Fibroblast of lung (primary cell): ENCODE data around the gene HS3ST3A1. TPM values are rescaled to one million over a fixed set of nuclear protein-coding genes. Genes with fewer than 3 reads are reported as not detected.

Source experiments
- DNase-seq, 2 donors: peaks; one replicate each; pipeline versions ENCODE4 v3.0.0 to v3.0.0-alpha.2; 2010; ENCODE audit warnings: low read depth in 2 of 2
- H2AFZ ChIP-seq: 2 replicates; pipeline ENCODE4 v1.5.1; 2012; ENCODE audit warnings: low read length, control low read depth, inconsistent platforms
- H3K27ac ChIP-seq: 2 replicates; pipeline ENCODE4 v1.5.1; 2011; ENCODE audit warnings: low read length, control low read depth; ENCODE audit not compliant: insufficient read depth
- H3K27me3 ChIP-seq: 2 replicates; pipeline ENCODE4 v1.5.1; 2011; ENCODE audit warnings: mild to moderate bottlenecking, low read length; ENCODE audit not compliant: control insufficient read depth, insufficient read depth
- H3K36me3 ChIP-seq: 2 replicates; pipeline ENCODE4 v1.5.1; 2011; ENCODE audit warnings: low read length; ENCODE audit not compliant: control insufficient read depth, insufficient read depth
- H3K4me1 ChIP-seq: 2 replicates; pipeline ENCODE4 v1.5.1; 2011; ENCODE audit warnings: low read length; ENCODE audit not compliant: control insufficient read depth, insufficient read depth; ENCODE audit errors: extremely low read depth
- H3K4me2 ChIP-seq: 2 replicates; pipeline ENCODE4 v1.5.1; 2011; ENCODE audit warnings: low read length, control low read depth; ENCODE audit not compliant: insufficient read depth; ENCODE audit errors: extremely low read depth
- H3K4me3 ChIP-seq, 4 experiments: fragments of 200-600 bp in 1 of 4; sonication (generic) in 1 of 4; replicated peaks in 1 of 4; 2 replicates each; pipeline ENCODE4 v1.5.1; 2011 to 2016; ENCODE audit warnings: low read length in 4 of 4, low read depth in 3 of 4, mild to moderate bottlenecking in 3 of 4, control low read depth in 2 of 4, inconsistent platforms in 1 of 4, mixed read lengths in 1 of 4; ENCODE audit not compliant: insufficient read depth in 1 of 4; ENCODE audit errors: control extremely low read depth in 1 of 4
- H3K79me2 ChIP-seq: 2 replicates; pipeline ENCODE4 v1.5.1; 2012; ENCODE audit warnings: mild to moderate bottlenecking, low read length, inconsistent platforms; ENCODE audit not compliant: control insufficient read depth, insufficient read depth
- H3K9ac ChIP-seq: 2 replicates; pipeline ENCODE4 v1.5.1; 2011; ENCODE audit warnings: mild to moderate bottlenecking, low read length, control low read depth; ENCODE audit not compliant: insufficient read depth
- H3K9me3 ChIP-seq: 2 replicates; pipeline ENCODE4 v1.5.1; 2012; ENCODE audit warnings: low read depth, low read length; ENCODE audit not compliant: control insufficient read depth, insufficient read depth
- H4K20me1 ChIP-seq: 2 replicates; pipeline ENCODE4 v1.5.1; 2011; ENCODE audit warnings: low read length; ENCODE audit not compliant: control insufficient read depth, insufficient read depth; ENCODE audit errors: extremely low read depth
- CTCF ChIP-seq, 2 donors: IDR thresholded peaks in 1 of 2; conservative IDR thresholded peaks in 1 of 2; 1 replicate in 1 of 2; 2 replicates in 1 of 2; pipeline ENCODE4 v1.5.1; 2011 to 2012; ENCODE audit warnings: low read length in 2 of 2, control low read depth in 1 of 2, inconsistent platforms in 1 of 2, low read depth in 1 of 2, mild to moderate bottlenecking in 1 of 2
- EZH2 ChIP-seq: IDR thresholded peaks from 2 replicates; pipeline ENCODE4 v1.5.1; 2012; ENCODE audit warnings: low read length, control low read depth, mild to moderate bottlenecking; ENCODE audit errors: missing control alignments
- polyA plus RNA-seq, 2 donors: library from polyadenylated mRNA; depleted of rRNA in 1 of 2; stranded (reverse) in 1 of 2; unstranded in 1 of 2; fragments of >200 nt; gene quantifications; 2 replicates each; pipeline ENCODE4 v1.2.1, GENCODE V29; 2011 to 2012; ENCODE audit warnings: missing spikeins in 1 of 2
- total RNA-seq: library from RNA; depleted of rRNA; stranded (reverse); fragments of >200 nt; gene quantifications from 2 replicates; pipeline ENCODE4 v1.2.1, GENCODE V29; 2014

HS3ST3A1 gene
- total and polyA plus RNA-seq, 2 donors (not counting 1 experiment from before 2014, with no cell fraction given), result 2.4 to 48.7 TPM

GRCh38 chr17:13600475-13601321 lies 1.0 kb downstream of the HS3ST3A1 start:
- Histone ChIP-seq H3K4me1 (no peaks in the 10 kb centered on the region), H3K79me2 (peaks cover 58% of the 10 kb centered on the region), H3K27me3 (no peaks in the 10 kb centered on the region), H3K27ac (peak overlapping the region; percentile 95), H3K9me3 (no peaks in the 10 kb centered on the region), H3K4me3 (peak overlapping the region; percentile 70 to 98 (median 90)), H3K36me3 (no peaks in the 10 kb centered on the region), H2AFZ (peak overlapping the region; percentile 17), H3K4me2 (peak overlapping the region; percentile 78), H3K9ac (peak overlapping the region; percentile 87), H4K20me1 (no peaks in the 10 kb centered on the region)
- TF ChIP-seq CTCF (conservative IDR thresholded peaks at IDR 0.05 in 1 of 2, IDR thresholded peaks at IDR 0.05 in 1 of 2; ENCODE audit: low read depth in 1 of 2, low read length in 2 of 2) (no peak), EZH2 (no peak)
- DNase-seq, result peak; percentile 25 to 38

GRCh38 chr17:13599864-13600263 lies 1.9 kb downstream of the HS3ST3A1 start:
- H2AFZ ChIP-seq, result no peak overlapping the region

More at GRCh38 chr17:13599864-13600263, 1.9 kb downstream of the HS3ST3A1 start:
- H3K4me3 ChIP-seq, result peak overlapping the region; percentile 70 to 98 (median 90)
- H3K4me1 ChIP-seq, result no peaks in the 10 kb centered on the region
- H3K79me2 ChIP-seq, result peaks cover 66% of the 10 kb centered on the region
- H3K9me3 ChIP-seq, result no peaks in the 10 kb centered on the region
- no peaks in the 10 kb centered on the region for H3K27me3 ChIP-seq
- H3K27ac ChIP-seq, result peak overlapping the region; percentile 95
- TF ChIP-seq EZH2 (no peak), CTCF (conservative IDR thresholded peaks at IDR 0.05 in 1 of 2, IDR thresholded peaks at IDR 0.05 in 1 of 2; ENCODE audit: low read depth in 1 of 2, low read length in 2 of 2) (no peak)
- no peaks in the 10 kb centered on the region for H4K20me1 ChIP-seq
- peak overlapping the region; percentile 87 for H3K9ac ChIP-seq
- DNase-seq, result peak in 1 of 2 donors; percentile 49
- no peaks in the 10 kb centered on the region for H3K36me3 ChIP-seq
- peak overlapping the region; percentile 78 for H3K4me2 ChIP-seq
